ENCODE measurements around the gene RIMS3.

DNA sequence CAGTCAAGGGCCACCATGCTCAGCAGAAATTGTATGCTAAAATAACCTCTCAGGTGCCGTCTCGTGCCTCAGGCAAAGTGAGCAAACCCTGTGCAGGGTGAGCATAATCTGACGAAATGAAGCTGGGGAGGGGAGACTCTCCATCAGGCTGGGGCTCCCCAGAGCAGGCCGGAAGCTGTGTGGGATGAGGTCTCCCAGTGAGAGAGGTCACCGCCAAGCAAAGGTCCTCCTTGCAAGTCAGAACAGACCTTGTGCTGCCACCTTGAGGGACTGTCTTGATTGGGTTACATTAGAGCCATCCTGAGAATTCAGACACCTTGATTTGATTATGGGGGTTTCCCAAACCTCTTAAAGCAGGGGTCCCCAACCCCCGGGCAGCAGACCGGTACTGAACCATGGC lies 69.9 kb downstream of the RIMS3 start:
- no peak for TF ChIP-seq POLR2A (IDR thresholded peaks at IDR 0.05; ENCODE audit: low read depth, low read length)
- no peak for TF ChIP-seq TAF1 (IDR thresholded peaks at IDR 0.05; ENCODE audit: borderline replicate concordance, low read depth, low read length)
- no peak for TF ChIP-seq POLR2AphosphoS5 (IDR thresholded peaks at IDR 0.05; ENCODE audit: low read depth, low read length)

All from GM12892 (cell line).